GM12872 (cell line): Measurements from ENCODE around the gene FAM174A.

Experiments used
- CTCF ChIP-seq: IDR thresholded peaks from 3 replicates; pipeline ENCODE4 v1.5.1; 2011; ENCODE audit warnings: low read depth, mild to moderate bottlenecking, low read length, moderate library complexity; ENCODE audit not compliant: insufficient read depth

The FAM174A gene

GRCh38 chr5:100595812-100596173 lies 60.6 kb downstream of the FAM174A start:
- no peak for TF ChIP-seq CTCF

- TF ChIP-seq CTCF, result no peak
These were observed 63.3 kb downstream of the FAM174A start for GRCh38 chr5:100598446-100598845.

- no peak for TF ChIP-seq CTCF
These were observed 65.3 kb downstream of the FAM174A start for GRCh38 chr5:100600298-100600994.

- no peak for TF ChIP-seq CTCF
These were observed 68.0 kb downstream of the FAM174A start for GRCh38 chr5:100603141-100603540.

- no peak for TF ChIP-seq CTCF
These were observed 74.4 kb downstream of the FAM174A start for GRCh38 chr5:100609594-100609993.

GRCh38 chr5:100614308-100614707 lies 79.1 kb downstream of the FAM174A start:
- no peak for TF ChIP-seq CTCF

- TF ChIP-seq CTCF, result no peak
These were observed 80.2 kb downstream of the FAM174A start for GRCh38 chr5:100615362-100615761.
